Fibroblast of skin of back (primary cell): ENCODE results near the gene CCL3.
A peak's percentile ranks its signal among the peaks of the same experiment; 100 is the strongest.
"Not testable (repeated sequence)": the region's sequence is repeated elsewhere in the genome, so short reads cannot be mapped to it uniquely, and the experiment has no call there.

Source experiments
- DNase-seq: peaks from one replicate; pipeline ENCODE4 v3.0.0-alpha.2; 2013

Gene CCL3

GRCh38 chr17:36114971-36115648 lies 25.2 kb upstream of the CCL3 start:
- DNase-seq = peak; percentile 21

DNA sequence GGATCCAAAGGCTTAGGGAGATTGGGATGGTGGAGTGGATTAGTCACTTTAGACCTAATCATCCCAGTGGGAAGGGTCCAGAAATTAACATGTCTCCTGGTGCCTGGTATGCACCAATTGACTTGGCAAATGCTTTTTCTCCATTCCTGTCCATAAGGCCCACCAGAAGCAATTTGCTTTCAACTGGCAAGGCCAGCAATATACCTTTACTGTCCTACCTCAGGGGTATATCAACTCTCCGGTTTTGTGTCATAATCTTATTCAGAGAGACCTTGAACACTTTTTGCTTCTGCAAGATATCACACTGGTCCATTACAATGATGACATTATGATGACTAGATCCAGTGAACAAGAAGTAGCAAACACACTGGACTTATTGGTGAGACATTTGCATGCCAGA lies 23.2 kb upstream of the CCL3 start:
- not testable (repeated sequence) for DNase-seq

GRCh38 chr17:36112572-36112971 lies 22.6 kb upstream of the CCL3 start:
- DNase-seq = no peak

DNA sequence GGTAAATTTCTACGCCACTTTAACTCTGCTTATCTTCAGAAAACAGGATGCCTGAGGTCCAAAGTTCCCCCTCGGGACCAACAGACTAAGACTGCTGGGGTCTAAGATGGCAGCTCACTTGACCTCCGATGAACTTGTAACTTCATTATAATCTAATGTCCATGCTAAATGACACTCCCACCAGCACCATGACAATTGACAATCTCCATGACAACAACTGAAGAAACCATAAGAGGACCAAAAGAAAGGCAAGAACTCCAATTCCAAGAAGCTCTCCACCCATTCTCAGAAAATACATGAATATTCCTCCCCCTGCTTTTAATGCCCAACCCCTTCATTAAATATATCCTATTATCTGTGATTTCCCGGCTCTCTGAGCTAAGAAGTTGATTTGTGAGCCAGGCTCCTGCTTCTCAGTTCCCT lies 21.1 kb upstream of the CCL3 start:
- DNase-seq = no peak

DNA sequence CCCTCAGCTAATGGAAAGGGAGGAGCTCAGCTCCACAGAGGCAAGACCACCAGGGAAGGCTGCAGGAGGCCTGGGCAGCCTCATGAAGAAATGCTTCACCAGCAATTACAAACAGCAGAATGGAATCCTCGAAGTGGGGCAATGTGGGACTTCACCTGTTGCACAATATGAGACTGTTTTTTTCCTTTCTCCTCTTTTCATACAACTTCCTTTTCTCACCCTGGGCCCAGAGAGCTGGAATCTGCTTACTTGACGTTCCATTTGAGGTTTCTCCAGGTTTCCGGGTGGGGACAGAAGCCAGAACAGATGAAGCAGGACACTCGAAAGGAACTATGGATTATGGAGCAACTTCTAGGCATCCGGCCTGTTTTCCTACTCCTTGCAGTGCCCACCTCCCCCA lies 18.3 kb upstream of the CCL3 start:
- not testable (repeated sequence) for DNase-seq

GRCh38 chr17:36107660-36108059 lies 17.7 kb upstream of the CCL3 start:
- DNase-seq = no peak

DNA sequence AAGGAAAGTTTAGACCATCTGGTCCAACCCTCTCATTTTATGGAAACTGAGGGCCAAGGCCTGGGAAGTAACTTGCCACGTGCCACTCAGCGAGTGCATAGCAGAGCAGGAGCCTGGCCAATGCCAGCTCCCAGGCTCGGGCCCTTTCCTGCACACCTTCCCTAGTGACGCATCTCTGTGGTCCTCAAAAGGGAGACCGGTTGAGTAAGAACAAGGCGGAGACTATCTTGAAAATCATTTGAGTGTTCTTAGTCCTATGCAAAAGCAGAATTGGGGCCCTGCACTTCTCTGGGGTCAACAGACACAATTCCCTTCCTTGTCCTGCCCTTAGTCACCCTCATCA lies 16.5 kb upstream of the CCL3 start:
- DNase-seq = no peak

- no peak for DNase-seq
Measured at GRCh38 chr17:36105781-36106492, 16.0 kb upstream of the CCL3 start.

- DNase-seq = no peak
Measured at GRCh38 chr17:36104701-36105181, 14.8 kb upstream of the CCL3 start.

- not testable (repeated sequence) for DNase-seq
Measured at GRCh38 chr17:36104246-36104645, 14.3 kb upstream of the CCL3 start.

DNA sequence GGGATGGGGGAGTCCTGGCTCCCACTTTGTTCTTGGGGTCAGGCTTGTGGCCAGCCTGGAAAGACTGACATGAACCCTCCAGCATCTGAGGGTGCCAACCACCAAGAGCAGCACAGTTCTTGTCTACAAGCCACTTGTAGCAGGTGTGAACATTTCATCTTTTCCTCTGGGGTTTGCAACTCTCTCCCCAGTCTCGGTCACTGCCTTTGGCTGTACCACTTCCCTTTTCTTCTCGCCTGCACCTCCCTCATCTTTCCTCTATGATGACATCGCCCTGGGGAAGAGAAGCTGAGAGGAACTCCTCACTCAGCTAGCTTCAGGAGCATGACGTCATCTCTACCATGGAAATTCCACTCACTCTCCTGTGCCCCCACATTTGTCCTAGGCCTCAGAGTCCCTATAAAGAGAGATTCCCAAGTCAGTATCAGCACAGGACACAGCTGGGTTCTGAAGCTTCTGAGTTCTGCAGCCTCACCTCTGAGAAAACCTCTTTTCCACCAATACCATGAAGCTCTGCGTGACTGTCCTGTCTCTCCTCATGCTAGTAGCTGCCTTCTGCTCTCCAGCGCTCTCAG lies 13.5 kb upstream of the CCL3 start, which contains the start of gene CCL4:
Gene CCL4, plus strand, starts transcription at position 427 of the 575 bp plus-strand sequence. Its CDS starts 79 bp downstream, at position 506.
- DNase-seq = not testable (repeated sequence)

- not testable (repeated sequence) for DNase-seq
Measured at GRCh38 chr17:36099004-36099403, 9.1 kb upstream of the CCL3 start.

DNA sequence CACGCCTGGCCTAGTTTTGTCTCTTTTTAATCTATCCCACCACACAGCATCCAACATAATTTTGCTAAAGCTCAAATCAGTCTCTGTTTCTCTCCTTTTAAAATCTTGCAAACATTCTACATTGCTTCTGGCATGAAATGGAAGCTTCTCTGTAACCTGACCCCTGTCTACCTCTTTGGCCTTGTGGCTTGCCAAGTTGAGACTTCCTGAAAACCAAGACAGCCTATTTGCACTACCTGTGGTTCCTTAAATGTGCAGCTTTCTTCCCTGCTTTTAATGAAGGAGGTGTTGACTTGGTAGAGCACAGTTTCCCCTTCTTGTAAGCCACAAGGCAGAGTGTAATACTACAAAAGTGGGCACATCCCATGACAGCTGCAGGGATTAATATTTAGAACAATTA lies 6.0 kb upstream of the CCL3 start:
- DNase-seq = no peak

DNA sequence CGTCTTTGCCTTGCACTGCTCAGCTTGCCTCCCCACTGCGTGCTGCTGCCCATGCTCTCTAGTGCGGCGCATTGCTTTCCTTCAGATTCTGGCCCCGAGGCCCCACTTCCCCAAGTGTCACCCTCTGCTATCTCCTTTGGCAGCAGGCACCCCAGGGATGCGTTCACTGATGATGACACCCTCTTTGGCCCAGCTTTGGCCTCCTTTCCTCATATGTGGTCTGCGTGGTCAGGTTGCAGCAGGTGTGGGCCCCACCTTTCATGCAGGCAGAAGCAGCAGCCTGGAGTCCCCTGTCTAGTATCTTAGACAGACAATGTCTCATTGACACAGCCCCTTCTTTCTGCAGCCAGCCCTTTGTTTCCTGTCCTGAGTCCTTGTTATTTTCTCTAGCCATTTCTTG lies 4.8 kb upstream of the CCL3 start:
- no peak for DNase-seq

DNA sequence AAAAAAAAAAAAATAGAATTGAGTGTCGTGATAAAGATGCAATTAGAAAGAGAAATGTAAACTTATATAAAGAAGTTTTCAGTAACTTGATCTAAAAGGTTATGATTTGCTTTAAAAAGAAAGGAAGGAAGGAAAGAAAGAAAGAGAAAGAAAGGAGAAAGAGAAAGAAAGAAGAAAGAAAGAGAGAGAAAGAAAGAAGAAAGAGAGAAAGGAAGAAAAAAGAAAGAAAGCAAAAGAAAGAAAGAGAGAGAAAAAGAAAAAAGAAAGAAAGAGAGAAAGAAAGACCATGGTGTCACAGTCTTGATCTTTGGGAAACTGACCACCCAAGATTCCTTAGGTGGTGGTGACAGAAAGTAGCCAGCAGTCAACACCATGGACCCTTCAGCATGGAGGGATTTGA lies 4.3 kb upstream of the CCL3 start:
- DNase-seq = no peak

DNA sequence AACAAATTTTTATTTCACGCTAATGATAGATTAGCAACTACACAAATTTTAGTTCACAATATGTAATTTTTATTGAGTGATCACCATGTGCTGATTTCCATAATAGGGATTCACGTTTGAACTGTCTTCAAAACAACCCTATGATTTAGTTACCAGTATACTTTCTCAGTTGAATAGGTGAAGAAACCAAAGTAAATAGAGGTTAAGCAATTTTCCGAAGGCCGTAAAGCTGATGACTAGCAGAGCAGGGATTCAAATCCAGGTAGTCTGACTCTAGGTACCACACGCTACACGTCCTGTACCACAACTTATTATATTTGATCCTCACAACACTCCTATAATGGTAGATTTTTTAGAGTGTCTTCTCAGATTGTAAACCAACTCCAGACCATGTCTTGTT lies 2.8 kb upstream of the CCL3 start:
- not testable (repeated sequence) for DNase-seq

- no peak for DNase-seq
Measured at GRCh38 chr17:36092230-36092629, 2.3 kb upstream of the CCL3 start.

GRCh38 chr17:36089339-36089865 lies 541 bp downstream of the CCL3 start:
- DNase-seq = no peak

DNA sequence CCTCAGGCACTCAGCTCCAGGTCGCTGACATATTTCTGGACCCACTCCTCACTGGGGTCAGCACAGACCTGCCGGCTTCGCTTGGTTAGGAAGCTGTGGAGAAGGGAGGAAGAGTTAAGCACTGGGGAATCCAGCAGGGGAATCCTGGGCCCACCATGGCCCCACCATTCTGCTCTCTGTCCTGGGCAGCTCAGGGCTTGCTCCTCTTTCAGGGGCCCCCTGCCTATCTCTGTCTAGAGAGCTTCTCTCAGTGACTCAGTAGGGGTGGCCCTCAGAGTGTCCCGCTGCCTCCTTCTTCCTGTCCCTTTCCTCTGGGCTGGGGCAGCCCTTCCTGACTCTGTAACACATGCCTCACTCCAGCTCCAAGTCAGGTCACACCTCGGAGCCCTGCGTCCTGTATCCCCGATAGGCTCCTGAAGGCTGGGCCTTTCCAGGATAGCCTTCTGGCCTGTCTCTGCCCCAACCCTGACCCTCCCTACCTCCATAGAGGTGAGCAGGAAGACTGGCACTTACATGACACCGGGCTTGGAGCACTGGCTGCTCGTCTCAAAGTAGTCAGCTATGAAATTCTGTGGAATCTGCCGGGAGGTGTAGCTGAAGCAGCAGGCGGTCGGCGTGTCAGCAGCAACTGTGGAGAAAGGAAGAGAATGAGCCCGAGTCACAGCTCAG lies 1.1 kb downstream of the CCL3 start:
- no peak for DNase-seq

DNA sequence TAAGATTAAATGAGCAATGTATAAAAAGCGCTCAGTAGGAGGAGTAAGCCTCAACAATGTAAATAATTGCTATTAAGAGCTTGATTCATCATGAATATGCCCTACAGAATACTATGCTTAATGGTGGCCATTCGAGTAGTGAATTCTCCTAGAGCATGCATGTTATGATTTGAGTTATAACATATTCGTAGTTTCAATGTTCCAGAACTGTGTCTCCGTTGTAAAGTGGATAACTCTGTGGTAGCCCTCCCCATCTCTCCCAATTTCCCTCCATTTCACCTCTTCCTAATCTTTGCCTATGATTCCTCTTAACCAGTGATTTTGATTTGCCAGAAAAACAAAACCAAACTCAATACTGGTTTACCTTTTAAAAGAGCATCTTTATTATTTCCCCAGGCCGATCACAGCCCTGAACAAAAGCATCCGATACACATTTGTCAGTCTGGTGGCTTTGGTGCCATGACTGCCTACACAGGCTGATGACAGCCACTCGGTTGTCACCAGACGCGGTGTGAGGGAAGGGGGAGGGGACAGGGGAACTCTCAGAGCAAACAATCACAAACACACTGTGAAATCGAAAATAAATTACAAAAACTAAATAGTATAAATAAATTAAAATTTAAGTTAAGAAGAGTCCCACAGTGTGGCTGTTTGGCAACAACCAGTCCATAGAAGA lies 1.9 kb downstream of the CCL3 start:
- DNase-seq = not testable (repeated sequence)

- not testable (repeated sequence) for DNase-seq
Measured at GRCh38 chr17:36087471-36087870, 2.5 kb downstream of the CCL3 start.

- no peak for DNase-seq
Measured at GRCh38 chr17:36086791-36087190, 3.2 kb downstream of the CCL3 start.
